GM23338 (cell line): ENCODE data around the gene UBALD1. TPM values are rescaled to one million over a fixed set of nuclear protein-coding genes. Genes with fewer than 3 reads are reported as not detected.

Experiments used
- ATAC-seq: fragments of 200-7000 bp; cut with Tn5 transposase; 3 replicates; pipeline ENCODE4 v1.9.1; 2020
- DNase-seq: peaks from one replicate; pipeline ENCODE4 v3.0.0-alpha.2; 2015; ENCODE audit warnings: low spot score
- H2AFZ ChIP-seq: fragments of 200-600 bp; sonication (generic); 2 replicates; pipeline ENCODE4 v1.8.0; 2016; ENCODE audit warnings: antibody characterized with exemption, mild to moderate bottlenecking, moderate library complexity
- H3F3A ChIP-seq: fragments of 200-600 bp; sonication (generic); replicated peaks from 2 replicates; pipeline ENCODE4 v1.8.0; 2017; ENCODE audit warnings: antibody characterized with exemption, mixed run types, low read depth
- H3K27ac ChIP-seq: fragments of 200-600 bp; sonication (generic); 2 replicates; pipeline ENCODE4 v1.6.1; 2016; ENCODE audit warnings: low read depth
- H3K27me3 ChIP-seq: fragments of 200-600 bp; sonication (generic); 2 replicates; pipeline ENCODE4 v1.8.0; 2016; ENCODE audit warnings: mild to moderate bottlenecking, mixed run types, moderate library complexity; ENCODE audit not compliant: insufficient read depth
- H3K36me3 ChIP-seq: fragments of 200-600 bp; sonication (generic); 2 replicates; pipeline ENCODE4 v1.8.0; 2016; ENCODE audit warnings: mild to moderate bottlenecking; ENCODE audit not compliant: insufficient read depth
- H3K4me1 ChIP-seq: fragments of 200-600 bp; sonication (generic); 2 replicates; pipeline ENCODE4 v1.8.0; 2016; ENCODE audit warnings: mild to moderate bottlenecking, moderate library complexity; ENCODE audit not compliant: insufficient read depth
- H3K4me2 ChIP-seq: fragments of 200-600 bp; sonication (generic); 2 replicates; pipeline ENCODE4 v1.7.1; 2017; ENCODE audit warnings: mixed run types
- H3K4me3 ChIP-seq: fragments of 200-600 bp; sonication (generic); 2 replicates; pipeline ENCODE4 v1.6.1; 2016; ENCODE audit warnings: mixed run types
- H3K79me2 ChIP-seq: fragments of 200-600 bp; sonication (generic); replicated peaks from 2 replicates; pipeline ENCODE4 v1.8.0; 2017; ENCODE audit warnings: mild to moderate bottlenecking; ENCODE audit not compliant: insufficient read depth
- H3K9me2 ChIP-seq: fragments of 200-600 bp; sonication (generic); 2 replicates; pipeline ENCODE4 v1.8.0; 2017; ENCODE audit not compliant: insufficient read depth
- H4K20me1 ChIP-seq: fragments of 200-600 bp; sonication (generic); replicated peaks from 2 replicates; pipeline ENCODE4 v1.8.0; 2017; ENCODE audit warnings: mild to moderate bottlenecking; ENCODE audit not compliant: insufficient read depth
- H3K27ac Mint-ChIP-seq: 2 replicates; pipeline ENCODE4 v1.8.0; 2020; ENCODE audit warnings: inconsistent platforms, mild to moderate bottlenecking, moderate library complexity, mixed read lengths
- H3K27me3 Mint-ChIP-seq: 3 replicates; pipeline ENCODE4 v1.8.0; 2022; ENCODE audit warnings: low read depth, mild to moderate bottlenecking, moderate library complexity, mixed read lengths, inconsistent platforms; ENCODE audit not compliant: insufficient read depth, poor library complexity
- H3K36me3 Mint-ChIP-seq: 3 replicates; pipeline ENCODE4 v1.8.0; 2021; ENCODE audit warnings: low read depth, mild to moderate bottlenecking, inconsistent platforms, moderate library complexity, mixed read lengths
- H3K4me1 Mint-ChIP-seq: 3 replicates; pipeline ENCODE4 v1.8.0; 2020; ENCODE audit warnings: mild to moderate bottlenecking, inconsistent platforms, mixed read lengths
- H3K4me3 Mint-ChIP-seq: 3 replicates; pipeline ENCODE4 v1.8.0; 2021; ENCODE audit warnings: moderate library complexity, mild to moderate bottlenecking, inconsistent platforms, mixed read lengths
- H3K9me3 Mint-ChIP-seq: 3 replicates; pipeline ENCODE4 v1.8.0; 2020; ENCODE audit warnings: moderate library complexity, mild to moderate bottlenecking, inconsistent platforms, mixed read lengths
- CTCF ChIP-seq, 2 experiments: fragments of 200-600 bp in 1 of 2; sonication (generic) in 1 of 2; conservative IDR thresholded peaks; 2 replicates each; pipeline versions ENCODE4 v1.5.1 to v1.6.1; 2016 to 2017; ENCODE audit warnings: antibody characterized with exemption in 2 of 2, low read depth in 2 of 2, mild to moderate bottlenecking in 2 of 2, moderate library complexity in 1 of 2
- EZH2 ChIP-seq: fragments of 200-600 bp; sonication (generic); IDR thresholded peaks from one replicate; pipeline ENCODE4 v1.8.0; 2017; ENCODE audit warnings: antibody characterized with exemption, mild to moderate bottlenecking, low read depth; ENCODE audit not compliant: unreplicated experiment
- JUNB ChIP-seq: IDR thresholded peaks from one replicate; pipeline ENCODE4 v1.6.1; 2016; ENCODE audit warnings: antibody characterized with exemption; ENCODE audit not compliant: unreplicated experiment
- POLR2AphosphoS5 ChIP-seq: IDR thresholded peaks from 2 replicates; pipeline ENCODE4 v1.6.1; 2016; ENCODE audit warnings: antibody characterized with exemption, low read depth
- ZNF462 ChIP-seq: fragments of 250-450 bp; sonication (Bioruptor Pico); IDR thresholded peaks from 2 replicates; pipeline ENCODE4 v1.5.0; 2020; ENCODE audit warnings: mild to moderate bottlenecking, moderate library complexity
- polyA plus RNA-seq: library from polyadenylated mRNA; unstranded; fragments of >200 nt; fragmentation: Nextera tagmentation; extraction: Ambion mirVana; gene quantifications from 2 replicates; pipeline ENCODE4 v1.2.1, GENCODE V29; 2016
- total RNA-seq: library from RNA; depleted of rRNA; stranded (reverse); fragments of >200 nt; shearing (Covaris generic); gene quantifications from 2 replicates; pipeline ENCODE4 v1.2.3, GENCODE V29; 2014

The UBALD1 gene
- total and polyA plus RNA-seq, 2 experiments from 2014 or later = 20.7 to 32.8 TPM

- H3K79me2 ChIP-seq = peaks cover 42% of the 10 kb centered on the region
- no peak overlapping the region for H3K27ac Mint-ChIP-seq
Measured at GRCh38 chr16:4647644-4647980, 32.9 kb upstream of the UBALD1 start.

More at GRCh38 chr16:4647644-4647980, 32.9 kb upstream of the UBALD1 start:
- DNase-seq = no peak
- TF ChIP-seq POLR2AphosphoS5 (no peak), EZH2 (no peak), ZNF462 (CRISPR knock-in tag) (no peak), CTCF (conservative IDR thresholded peaks at IDR 0.05; ENCODE audit: low read depth in 2 of 2) (no peak), JUNB (no peak)
- ATAC-seq = no peak
- peaks cover 9% of the 10 kb centered on the region for H4K20me1 ChIP-seq
- H3K27me3 Mint-ChIP-seq = peaks cover 4% of the 10 kb centered on the region
- no peaks in the 10 kb centered on the region for H3K36me3 ChIP-seq
- H3K4me3 Mint-ChIP-seq = no peak overlapping the region
- no peak overlapping the region for H2AFZ ChIP-seq
- no peak overlapping the region for H3K4me2 ChIP-seq
- H3K4me3 ChIP-seq = no peak overlapping the region
- no peaks in the 10 kb centered on the region for H3K4me1 ChIP-seq
- no peak overlapping the region for H3K27ac ChIP-seq
- H3K4me1 Mint-ChIP-seq = no peaks in the 10 kb centered on the region
- H3K9me3 Mint-ChIP-seq = peaks cover 4% of the 10 kb centered on the region; the same call in 2 of the 3 replicates
- H3K27me3 ChIP-seq = no peaks in the 10 kb centered on the region
- H3K9me2 ChIP-seq = no peaks in the 10 kb centered on the region
- peaks cover 22% of the 10 kb centered on the region for H3K36me3 Mint-ChIP-seq
- no peaks in the 10 kb centered on the region for H3F3A ChIP-seq
